C4-2B (cell line): ENCODE measurements around the gene MOCOS.

Source experiments
- CTCF ChIP-seq: fragments of 450-650 bp; conservative IDR thresholded peaks from 2 replicates; pipeline ENCODE4 v1.5.1; 2017; ENCODE audit warnings: mild to moderate bottlenecking
- ZFX ChIP-seq: fragments of 450-650 bp; IDR thresholded peaks from 2 replicates; pipeline ENCODE4 v1.6.1; 2017

DNA sequence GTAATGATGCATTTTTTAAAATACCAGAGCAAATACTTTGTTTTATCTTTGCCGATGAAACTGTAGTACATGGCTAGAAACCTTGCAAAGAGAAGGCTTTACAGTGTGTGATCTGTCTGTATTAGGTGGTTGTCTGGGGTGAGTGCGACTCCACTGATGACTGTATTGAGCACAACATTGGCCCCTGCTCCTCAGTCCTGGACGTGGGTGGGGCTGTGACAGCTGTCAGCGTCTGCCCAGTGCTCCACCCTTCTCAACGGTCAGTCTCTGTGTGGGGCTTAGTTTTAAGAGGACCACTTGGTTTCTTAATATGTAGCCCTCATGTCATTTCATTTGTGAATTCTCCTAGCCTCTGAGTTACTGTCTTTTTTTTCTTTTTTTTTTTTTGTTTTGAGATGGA, 17.4 kb upstream of the MOCOS start:
- TF ChIP-seq CTCF (no peak), ZFX (no peak)
